ENCODE data around the gene TACR1.
A peak's percentile ranks its signal among the peaks of the same experiment; 100 is the strongest.
"Not testable (repeated sequence)": the region's sequence is repeated elsewhere in the genome, so short reads cannot be mapped to it uniquely, and the experiment has no call there.

The TACR1 gene, protein sequence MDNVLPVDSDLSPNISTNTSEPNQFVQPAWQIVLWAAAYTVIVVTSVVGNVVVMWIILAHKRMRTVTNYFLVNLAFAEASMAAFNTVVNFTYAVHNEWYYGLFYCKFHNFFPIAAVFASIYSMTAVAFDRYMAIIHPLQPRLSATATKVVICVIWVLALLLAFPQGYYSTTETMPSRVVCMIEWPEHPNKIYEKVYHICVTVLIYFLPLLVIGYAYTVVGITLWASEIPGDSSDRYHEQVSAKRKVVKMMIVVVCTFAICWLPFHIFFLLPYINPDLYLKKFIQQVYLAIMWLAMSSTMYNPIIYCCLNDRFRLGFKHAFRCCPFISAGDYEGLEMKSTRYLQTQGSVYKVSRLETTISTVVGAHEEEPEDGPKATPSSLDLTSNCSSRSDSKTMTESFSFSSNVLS

DNA sequence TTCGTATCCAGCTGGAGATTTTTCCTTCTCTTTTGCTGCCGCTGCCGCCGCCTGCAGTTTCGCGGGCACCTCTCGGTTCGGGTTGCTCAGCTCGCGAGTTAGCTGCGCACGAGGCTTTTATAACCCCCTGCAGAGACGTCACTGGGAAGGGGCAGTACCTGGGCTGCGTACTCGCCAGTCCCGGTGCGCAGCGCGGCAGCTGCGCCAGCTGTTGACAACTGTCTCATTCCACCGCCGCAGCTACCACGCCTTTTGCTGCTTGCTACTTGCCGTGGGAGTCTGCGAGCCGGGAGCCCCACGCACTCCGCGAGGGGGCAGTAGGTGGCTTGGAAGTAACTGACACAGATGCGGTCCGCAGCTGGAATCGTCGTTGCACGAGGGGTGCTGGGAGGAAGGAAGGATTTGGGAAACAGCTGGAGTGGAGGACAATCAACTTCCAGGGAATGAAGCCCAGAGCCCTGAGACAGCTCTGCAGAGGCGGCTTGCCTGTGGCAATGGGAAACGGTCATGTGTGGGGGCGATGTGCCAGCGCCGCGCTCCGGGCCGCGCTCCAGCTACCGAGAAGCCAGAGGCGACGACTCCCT lies at the start of gene TACR1:
TACR1 (minus strand) TSS at position 93 of the 584 bp plus-strand sequence. CDS start 586 bp downstream, outside the sequence.
- peak; percentile 5 for DNase-seq

GRCh38 chr2:75248581-75248980 lies 49.3 kb upstream of the TACR1 start:
- not testable (repeated sequence) for DNase-seq

DNA sequence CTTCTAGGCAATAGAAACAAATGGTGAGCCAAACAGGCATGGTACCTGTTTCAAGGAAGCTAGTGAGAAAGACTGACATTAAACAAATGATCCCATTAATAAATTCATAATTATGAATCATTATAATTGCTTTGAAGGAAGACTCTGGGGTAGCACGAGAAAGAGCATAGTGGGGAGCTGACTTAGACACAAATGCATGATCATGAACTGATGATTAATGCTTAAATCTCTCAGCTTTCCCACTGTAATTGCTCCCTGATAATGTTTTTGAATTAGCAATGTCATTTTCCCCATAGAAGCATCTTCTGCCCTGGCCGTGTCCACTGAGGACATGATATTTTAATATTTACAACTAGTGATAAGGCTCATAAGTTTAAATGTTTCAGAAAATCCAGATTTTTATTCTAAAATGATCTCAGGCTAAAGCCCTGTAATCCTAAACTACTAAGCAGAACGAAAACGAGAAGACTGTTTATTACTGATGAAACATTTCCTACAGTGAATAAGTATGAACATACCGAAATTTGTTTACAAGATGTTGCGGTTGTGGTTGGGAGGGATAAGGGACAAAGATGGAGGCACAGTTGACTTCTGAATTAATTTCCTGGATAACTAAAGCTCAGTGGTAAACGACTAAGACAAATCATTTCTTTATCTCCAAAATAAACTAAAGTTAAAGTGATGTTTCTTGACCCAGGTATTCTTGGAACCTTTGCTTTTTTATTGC lies 47.3 kb upstream of the TACR1 start:
- no peak for DNase-seq

DNA sequence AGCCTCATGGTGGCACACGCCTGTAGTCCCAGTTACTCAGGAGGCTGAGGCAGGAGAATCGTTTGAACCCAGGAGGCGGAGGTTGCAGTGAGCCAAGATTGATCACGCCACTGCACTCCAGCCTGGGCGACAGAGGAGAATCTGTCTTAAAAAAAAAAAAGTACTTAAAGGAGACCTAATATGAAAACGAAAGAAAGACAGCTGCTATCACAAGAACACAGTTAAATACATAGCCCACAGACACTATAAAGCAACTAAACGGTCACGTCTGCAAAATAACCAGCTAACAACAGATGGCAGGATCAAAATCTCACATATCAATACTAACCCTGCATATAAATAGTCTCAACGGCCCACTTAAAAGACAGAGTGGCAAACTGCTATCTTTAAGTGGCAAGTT lies 43.9 kb upstream of the TACR1 start:
- DNase-seq = no peak

- DNase-seq = no peak
Observed at GRCh38 chr2:75241696-75242095, 42.4 kb upstream of the TACR1 start.

DNA sequence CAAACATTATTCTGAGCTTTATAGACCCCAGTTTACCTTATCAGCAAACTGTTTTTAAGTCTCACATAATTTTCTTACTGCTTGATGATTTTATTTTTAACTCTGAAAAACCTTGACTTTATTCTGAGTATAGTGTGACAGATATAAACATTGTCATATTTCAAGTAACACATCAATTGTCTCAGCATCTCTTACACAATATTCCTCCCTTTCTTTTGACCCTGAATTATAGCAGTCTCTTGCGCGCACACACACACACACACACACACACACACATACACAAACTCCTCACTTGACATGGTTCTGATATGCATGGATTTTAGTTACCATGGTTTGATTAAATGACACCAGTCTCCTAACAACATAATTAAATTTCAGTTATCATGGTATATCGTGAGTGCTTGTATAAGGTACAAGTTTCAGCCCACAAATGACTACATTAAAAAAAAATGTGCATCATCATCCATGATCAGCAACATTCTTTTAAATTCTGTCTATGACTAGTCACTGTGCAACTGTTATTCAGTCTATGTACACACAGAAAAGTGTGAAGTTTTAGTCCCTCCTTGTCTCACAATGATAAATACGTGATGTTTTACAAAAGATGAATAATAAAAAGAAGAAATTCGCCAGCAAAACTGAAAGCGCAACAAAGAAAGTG lies 39.5 kb upstream of the TACR1 start:
- DNase-seq = no peak

DNA sequence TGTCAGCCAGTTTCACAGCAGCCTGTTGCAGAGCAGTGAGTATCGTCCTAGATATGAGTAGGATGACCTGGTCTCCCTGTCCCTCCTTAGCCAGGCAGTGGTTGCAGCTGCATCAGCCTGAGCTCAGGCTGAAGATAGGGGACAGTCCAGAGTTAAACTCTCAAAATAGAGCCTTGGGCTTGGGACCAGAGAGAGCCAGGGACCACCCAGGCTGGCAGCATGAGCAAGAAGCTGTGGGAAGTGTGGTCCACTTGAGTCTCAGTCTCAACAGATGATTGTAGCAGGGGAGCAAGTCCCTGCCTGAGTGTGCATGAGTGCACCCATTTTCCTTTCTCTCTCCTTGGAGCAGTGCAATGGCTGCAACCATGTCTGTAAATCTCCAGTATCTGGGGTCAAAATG lies 38.0 kb upstream of the TACR1 start:
- DNase-seq = no peak

DNA sequence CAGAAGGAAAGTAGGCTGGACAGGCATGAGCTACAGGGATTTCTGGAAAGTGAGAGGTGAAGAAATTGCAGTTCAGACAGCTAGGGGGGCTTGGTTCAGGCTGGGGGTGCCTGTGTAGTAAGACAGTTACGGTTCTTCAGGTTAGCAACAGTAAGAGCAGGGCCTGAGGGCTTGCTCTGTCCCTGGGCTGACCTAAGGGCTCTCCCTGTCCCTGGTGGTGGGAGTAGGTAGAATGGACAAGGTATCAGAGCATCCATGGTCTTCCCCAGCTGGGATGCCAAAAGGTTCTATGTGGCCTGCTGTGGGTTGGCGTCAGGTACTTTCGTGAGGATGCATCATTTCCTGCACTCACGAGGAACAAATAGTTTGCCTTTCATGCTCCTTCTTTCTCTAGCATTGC lies 34.6 kb upstream of the TACR1 start:
- DNase-seq = no peak

GRCh38 chr2:75226617-75227016 lies 27.3 kb upstream of the TACR1 start:
- no peak for DNase-seq

DNA sequence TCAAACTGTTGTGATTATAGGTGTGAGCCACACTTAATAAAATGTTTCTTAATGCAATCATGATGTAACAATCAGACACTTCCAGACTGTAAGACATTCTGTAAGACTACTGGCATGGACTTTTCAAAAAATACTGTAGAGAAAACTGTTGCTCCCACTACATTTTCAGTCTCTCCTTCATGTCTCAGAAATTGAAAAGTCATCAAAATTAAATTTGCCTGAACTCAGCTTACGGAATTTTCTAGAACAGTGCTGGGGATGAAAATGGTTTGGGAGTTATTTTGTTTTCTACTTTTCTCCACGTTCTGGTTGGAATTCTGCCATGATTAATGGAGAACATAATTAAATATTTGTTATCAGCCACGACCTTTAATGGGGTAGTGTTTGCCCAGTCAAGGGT lies 26.8 kb upstream of the TACR1 start:
- no peak for DNase-seq

DNA sequence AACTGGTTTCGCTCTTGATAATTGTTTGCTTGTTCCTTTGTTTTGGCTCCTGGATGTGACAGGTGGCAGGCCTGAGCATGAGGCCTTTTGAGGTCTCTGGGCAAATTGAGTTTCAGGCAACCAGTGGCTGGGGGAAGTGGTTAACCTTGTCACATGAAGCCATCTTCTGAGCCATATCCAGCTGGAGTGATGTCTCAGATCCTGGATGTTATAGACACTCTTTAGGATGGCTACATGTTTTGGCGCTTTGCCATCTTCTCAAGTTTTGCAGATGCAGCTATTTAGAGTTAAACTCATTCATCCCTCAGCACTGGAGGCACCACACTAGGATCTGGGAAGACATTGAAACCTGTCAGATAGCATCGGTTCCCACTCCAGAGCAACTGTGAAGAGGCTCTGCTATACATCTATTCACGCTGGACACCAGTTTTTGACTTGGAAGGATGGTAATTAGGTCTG lies 25.3 kb upstream of the TACR1 start:
- DNase-seq = no peak

GRCh38 chr2:75222527-75222926 lies 23.2 kb upstream of the TACR1 start:
- DNase-seq = no peak

DNA sequence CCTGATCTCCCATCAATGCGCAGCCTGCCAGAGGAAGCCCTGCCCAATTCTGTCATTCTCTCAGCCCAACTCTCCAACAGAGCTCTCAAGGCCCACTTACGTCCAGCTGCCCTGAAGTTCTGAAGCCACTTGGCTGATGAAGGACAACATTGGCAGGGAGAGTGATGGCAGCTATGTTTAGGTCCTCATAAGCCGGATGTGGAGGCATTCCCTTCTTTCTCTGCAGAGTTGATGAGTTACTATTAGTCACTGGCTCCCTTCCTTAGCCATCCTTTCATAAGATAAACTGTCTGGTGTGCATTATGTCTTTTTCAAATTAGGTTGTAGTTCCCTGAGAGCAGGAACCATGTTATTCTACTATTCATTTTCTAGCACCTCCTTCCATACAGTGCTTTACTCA lies 22.5 kb upstream of the TACR1 start:
- DNase-seq = no peak

GRCh38 chr2:75219213-75219612 lies 19.9 kb upstream of the TACR1 start:
- not testable (repeated sequence) for DNase-seq

DNA sequence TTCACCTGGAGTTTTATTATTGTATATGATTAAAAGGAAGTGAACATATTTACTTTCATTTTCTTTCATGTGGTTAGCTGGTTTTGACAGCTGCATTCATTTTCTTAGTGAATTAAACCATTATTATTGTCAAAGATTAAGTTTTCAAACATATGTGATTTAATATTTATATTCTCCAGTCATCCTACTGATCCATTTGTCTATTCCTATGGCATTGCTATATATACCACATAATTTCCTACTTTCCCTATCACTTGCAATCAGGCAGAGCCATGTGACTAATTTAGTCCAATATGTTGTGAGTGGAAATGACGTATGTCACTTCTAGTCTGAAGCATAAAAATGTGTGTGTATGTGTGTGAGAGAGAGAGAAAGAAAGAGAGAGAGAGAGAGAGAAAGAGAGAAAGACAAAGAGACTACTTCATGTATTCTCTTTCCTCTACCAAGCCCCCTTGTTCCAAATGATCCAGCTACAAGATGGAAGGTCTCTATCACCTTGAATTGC lies 12.0 kb upstream of the TACR1 start:
- no peak for DNase-seq

DNA sequence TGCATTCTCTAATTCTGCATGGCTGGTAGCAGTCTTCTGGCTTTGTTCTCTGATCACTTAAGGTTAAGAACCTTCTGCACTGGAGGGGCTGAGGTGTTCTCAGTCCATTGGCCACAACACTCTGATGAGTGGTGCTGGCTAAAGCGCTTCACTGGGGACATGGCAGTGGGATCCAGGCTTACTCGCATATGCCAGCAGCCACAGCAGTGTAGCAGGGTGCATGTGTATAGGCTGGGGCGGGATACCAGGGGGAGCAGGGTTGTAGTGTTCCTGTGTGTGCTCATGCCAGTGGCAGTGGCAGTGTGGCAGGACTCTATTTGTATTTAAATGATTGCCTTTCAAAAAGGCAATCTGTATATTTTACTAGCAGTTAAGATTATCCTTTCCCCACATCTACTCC lies 11.1 kb upstream of the TACR1 start:
- DNase-seq = no peak

GRCh38 chr2:75208738-75209137 lies 9.4 kb upstream of the TACR1 start:
- no peak for DNase-seq

DNA sequence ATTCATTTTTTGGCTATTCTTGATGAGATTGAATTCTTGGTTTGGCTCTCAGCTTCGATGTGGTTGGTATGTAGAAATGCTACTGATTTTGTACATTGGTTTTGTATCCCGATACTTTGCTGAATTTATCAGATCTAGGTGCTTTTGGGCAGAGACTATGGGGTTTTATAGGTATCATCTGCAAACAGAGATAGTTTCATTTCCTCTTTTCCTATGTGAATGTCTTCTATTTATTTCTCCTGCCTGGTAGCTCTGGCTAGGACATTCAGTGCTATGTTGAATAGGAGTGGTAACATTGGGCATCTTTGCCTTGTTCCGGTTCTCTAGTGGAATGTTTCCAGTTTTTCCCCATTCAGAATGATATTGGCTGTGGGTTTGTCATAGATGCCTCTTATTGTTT lies 5.5 kb upstream of the TACR1 start:
- DNase-seq = no peak

GRCh38 chr2:75202359-75202758 lies 3.0 kb upstream of the TACR1 start:
- DNase-seq = no peak

DNA sequence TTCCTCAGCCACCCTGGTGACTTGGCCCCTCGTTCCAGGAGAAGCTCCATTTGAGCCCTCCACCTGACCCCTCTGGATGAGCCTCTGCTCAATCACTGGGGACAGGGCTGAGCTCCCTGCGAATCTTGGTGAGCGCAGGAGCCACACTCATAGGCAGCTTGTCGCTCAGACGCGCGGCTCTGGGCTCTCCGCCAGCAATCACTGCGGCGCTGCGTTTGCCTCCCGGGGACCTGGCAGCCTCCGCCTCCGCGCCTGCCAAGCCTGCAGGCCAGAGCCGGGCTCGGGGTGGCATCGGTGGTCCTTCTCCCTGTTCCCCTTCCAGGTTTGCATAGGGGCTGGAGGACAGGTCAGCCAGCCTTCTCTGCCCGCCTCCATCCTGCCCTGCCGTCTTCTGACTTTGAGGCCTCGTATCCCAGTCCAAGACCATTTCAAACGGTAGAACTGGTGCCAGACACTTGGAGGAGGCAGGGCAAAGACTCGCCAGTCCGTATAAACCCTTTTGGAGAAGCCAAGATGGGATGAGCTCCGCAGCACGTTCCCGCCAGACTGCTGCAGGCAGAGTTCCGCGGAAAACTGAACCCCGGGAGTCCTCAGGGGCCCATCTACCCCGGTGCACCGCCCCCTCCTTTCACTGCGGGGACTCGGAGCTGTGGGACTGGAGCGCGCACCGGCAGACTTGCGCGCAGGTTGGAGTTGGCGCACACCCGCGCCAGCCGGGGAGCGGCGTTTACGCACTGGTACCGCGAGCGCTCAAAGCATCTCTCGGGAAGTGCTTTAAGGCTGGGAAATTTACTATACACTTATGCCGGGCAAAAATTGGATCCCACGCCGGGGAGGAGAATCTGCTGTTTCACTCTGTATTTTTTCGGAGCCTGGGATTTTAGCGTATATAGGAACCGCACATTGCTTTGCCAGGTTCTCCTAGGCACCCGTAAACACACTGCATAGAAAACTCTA lies 1.1 kb upstream of the TACR1 start:
- DNase-seq = no peak

DNA sequence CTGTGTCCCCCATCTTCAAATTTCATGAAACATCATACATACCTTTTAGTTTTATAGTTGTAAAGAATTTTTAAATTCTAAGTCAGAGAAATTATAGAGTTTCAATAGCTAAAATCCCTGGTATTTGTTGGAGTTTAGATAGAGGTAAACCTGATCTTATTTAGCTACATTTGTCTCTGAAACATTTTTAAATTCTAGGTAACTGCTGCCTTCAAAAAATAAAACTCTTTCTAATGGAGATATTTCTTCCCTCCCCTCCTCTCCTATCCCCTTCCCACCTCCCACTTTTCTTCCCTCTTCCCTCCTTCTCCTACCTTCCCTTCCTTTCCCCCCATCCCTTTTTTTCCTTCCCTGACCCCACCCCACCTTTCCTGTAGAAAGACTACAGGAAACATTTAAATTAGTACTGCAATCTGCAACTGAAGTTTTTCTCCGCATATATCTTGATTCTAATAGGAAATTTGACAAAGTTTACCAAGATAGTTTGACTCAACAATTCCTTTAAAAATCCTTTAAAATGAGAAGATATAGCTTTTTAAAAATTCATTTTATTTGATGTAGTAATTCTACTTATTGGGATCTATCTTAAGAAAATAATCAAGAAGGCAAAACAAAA lies 4.1 kb downstream of the TACR1 start:
- no peak for DNase-seq

Data from NCI-H1048 (cell line).